ENCODE results near the gene EYS.

Gene EYS

DNA sequence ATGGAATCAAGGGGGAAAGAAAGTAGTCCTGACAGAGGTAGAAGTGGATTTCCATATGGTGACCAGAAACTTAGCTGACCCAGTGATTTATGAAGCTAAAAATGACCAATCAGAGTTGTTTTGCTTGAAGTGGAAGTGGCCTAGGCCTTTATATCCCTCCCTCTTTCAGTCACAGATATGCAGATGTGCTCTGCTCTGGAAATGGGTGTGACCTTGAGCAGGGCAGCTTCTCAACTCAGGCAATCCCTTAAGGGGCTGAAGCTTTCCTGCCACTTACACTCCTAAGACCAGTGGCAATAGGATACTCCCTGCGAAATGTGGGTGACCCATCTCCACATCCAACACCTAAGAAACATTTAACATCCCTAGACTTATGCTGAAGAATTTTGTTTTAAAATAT is 256.6 kb downstream of the EYS start:
- TF ChIP-seq, protein P1, sequence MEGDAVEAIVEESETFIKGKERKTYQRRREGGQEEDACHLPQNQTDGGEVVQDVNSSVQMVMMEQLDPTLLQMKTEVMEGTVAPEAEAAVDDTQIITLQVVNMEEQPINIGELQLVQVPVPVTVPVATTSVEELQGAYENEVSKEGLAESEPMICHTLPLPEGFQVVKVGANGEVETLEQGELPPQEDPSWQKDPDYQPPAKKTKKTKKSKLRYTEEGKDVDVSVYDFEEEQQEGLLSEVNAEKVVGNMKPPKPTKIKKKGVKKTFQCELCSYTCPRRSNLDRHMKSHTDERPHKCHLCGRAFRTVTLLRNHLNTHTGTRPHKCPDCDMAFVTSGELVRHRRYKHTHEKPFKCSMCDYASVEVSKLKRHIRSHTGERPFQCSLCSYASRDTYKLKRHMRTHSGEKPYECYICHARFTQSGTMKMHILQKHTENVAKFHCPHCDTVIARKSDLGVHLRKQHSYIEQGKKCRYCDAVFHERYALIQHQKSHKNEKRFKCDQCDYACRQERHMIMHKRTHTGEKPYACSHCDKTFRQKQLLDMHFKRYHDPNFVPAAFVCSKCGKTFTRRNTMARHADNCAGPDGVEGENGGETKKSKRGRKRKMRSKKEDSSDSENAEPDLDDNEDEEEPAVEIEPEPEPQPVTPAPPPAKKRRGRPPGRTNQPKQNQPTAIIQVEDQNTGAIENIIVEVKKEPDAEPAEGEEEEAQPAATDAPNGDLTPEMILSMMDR (IDR thresholded peaks at IDR 0.05; ENCODE audit: low read length), result no peak
- TF ChIP-seq EZH2phosphoT487 (IDR thresholded peaks at IDR 0.05; ENCODE audit: low read length) (no peak), EZH2 (optimal IDR thresholded peaks at IDR 0.05; ENCODE audit: low read depth, low read length) (no peak)
- H3K27ac ChIP-seq (ENCODE audit: low read length), result no peak overlapping the region
- DNase-seq, result no peak
- H2AFZ ChIP-seq (ENCODE audit: low read length), result no peak overlapping the region
- H3K27me3 ChIP-seq (replicated peaks; ENCODE audit: insufficient read depth, low read length), result no peaks in the 10 kb centered on the region
- H3K9me3 ChIP-seq (replicated peaks; ENCODE audit: insufficient read depth, low read length), result no peaks in the 10 kb centered on the region
- H3K4me3 ChIP-seq (ENCODE audit: low read length), result no peak overlapping the region
- H3K4me1 ChIP-seq (ENCODE audit: low read length), result no peaks in the 10 kb centered on the region
- no peak overlapping the region for H3K9ac ChIP-seq (ENCODE audit: low read length)
- no peaks in the 10 kb centered on the region for H3K79me2 ChIP-seq (ENCODE audit: low read length)
- H3K4me2 ChIP-seq (ENCODE audit: low read depth, low read length), result no peak overlapping the region
- no peaks in the 10 kb centered on the region for H3K9me2 ChIP-seq (replicated peaks; ENCODE audit: insufficient read depth, low read length)
- H4K20me1 ChIP-seq (ENCODE audit: insufficient read depth, low read length), result no peaks in the 10 kb centered on the region
- H3F3A ChIP-seq (ENCODE audit: insufficient read depth, low read length), result no peaks in the 10 kb centered on the region
- no peaks in the 10 kb centered on the region for H3K36me3 ChIP-seq (replicated peaks; ENCODE audit: insufficient read depth, low read length)

DNA sequence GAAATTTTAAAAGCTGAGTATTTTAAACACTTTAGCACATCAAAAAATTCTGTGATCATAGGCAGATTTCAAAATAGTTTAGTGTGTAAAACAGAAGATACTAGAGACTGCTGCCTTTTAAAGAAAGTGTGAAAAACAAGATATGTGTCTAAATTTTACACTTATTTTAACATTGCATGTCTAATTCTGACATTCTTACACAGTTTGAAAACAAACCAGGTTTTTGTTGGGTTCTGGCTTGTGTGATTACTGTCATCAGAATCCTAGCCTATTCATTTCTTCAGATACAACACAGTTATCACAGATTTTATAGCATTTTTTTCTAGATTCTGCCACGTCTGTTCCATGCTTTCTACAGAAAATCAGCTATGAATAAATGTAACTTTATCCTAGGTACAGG is 257.1 kb downstream of the EYS start:
- Histone ChIP-seq H3K9ac (ENCODE audit: low read length) (no peak overlapping the region), H3K79me2 (ENCODE audit: low read length) (no peaks in the 10 kb centered on the region), H3K4me3 (ENCODE audit: low read length) (no peak overlapping the region), H3K4me2 (ENCODE audit: low read depth, low read length) (no peak overlapping the region), H4K20me1 (ENCODE audit: insufficient read depth, low read length) (no peaks in the 10 kb centered on the region), H3K9me2 (replicated peaks; ENCODE audit: insufficient read depth, low read length) (no peaks in the 10 kb centered on the region), H3K27ac (ENCODE audit: low read length) (no peak overlapping the region), H3K4me1 (ENCODE audit: low read length) (no peaks in the 10 kb centered on the region), H3K27me3 (replicated peaks; ENCODE audit: insufficient read depth, low read length) (no peaks in the 10 kb centered on the region), H3K9me3 (replicated peaks; ENCODE audit: insufficient read depth, low read length) (no peaks in the 10 kb centered on the region), H2AFZ (ENCODE audit: low read length) (no peak overlapping the region), H3F3A (ENCODE audit: insufficient read depth, low read length) (no peaks in the 10 kb centered on the region), H3K36me3 (replicated peaks; ENCODE audit: insufficient read depth, low read length) (no peaks in the 10 kb centered on the region)
- TF ChIP-seq, protein P1 (IDR thresholded peaks at IDR 0.05; ENCODE audit: low read length), result no peak
- TF ChIP-seq EZH2 (optimal IDR thresholded peaks at IDR 0.05; ENCODE audit: low read depth, low read length) (no peak), EZH2phosphoT487 (IDR thresholded peaks at IDR 0.05; ENCODE audit: low read length) (no peak)
- DNase-seq, result no peak

DNA sequence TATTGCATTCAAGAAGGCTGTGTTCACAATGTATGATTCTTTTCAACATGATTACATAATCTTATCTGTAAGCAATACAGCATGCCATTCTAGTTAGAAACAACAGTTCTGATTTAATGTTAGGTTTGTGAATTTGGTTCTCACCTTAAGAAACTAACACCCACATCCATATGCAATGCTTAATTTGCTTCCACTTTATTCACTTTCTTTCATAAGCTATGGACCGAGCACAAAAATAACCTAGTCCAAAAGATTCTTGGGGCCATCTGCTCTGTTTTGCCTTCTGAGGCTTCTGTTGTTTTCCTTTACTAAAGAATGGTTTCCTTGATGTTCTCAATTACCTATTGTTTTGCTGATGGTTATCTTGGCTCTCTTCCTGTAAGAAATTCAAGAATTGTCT is 258.2 kb downstream of the EYS start:
- Histone ChIP-seq H3K4me1 (ENCODE audit: low read length) (no peaks in the 10 kb centered on the region), H3K4me3 (ENCODE audit: low read length) (no peak overlapping the region), H3K27ac (ENCODE audit: low read length) (no peak overlapping the region), H3K79me2 (ENCODE audit: low read length) (no peaks in the 10 kb centered on the region), H3F3A (ENCODE audit: insufficient read depth, low read length) (no peaks in the 10 kb centered on the region), H3K36me3 (replicated peaks; ENCODE audit: insufficient read depth, low read length) (no peaks in the 10 kb centered on the region), H3K9ac (ENCODE audit: low read length) (no peak overlapping the region), H2AFZ (ENCODE audit: low read length) (no peak overlapping the region), H3K4me2 (ENCODE audit: low read depth, low read length) (no peak overlapping the region), H3K9me2 (replicated peaks; ENCODE audit: insufficient read depth, low read length) (no peaks in the 10 kb centered on the region), H4K20me1 (ENCODE audit: insufficient read depth, low read length) (no peaks in the 10 kb centered on the region), H3K27me3 (replicated peaks; ENCODE audit: insufficient read depth, low read length) (no peaks in the 10 kb centered on the region), H3K9me3 (replicated peaks; ENCODE audit: insufficient read depth, low read length) (no peaks in the 10 kb centered on the region)
- TF ChIP-seq, protein P1 (IDR thresholded peaks at IDR 0.05; ENCODE audit: low read length), result no peak
- TF ChIP-seq EZH2 (optimal IDR thresholded peaks at IDR 0.05; ENCODE audit: low read depth, low read length) (no peak), EZH2phosphoT487 (IDR thresholded peaks at IDR 0.05; ENCODE audit: low read length) (no peak)
- DNase-seq, result no peak

All from MM.1S (cell line).